K562 (cell line): ENCODE data around the gene ERVK3-1. TPM values are rescaled to one million over a fixed set of nuclear protein-coding genes. Genes with fewer than 3 reads are reported as not detected.

Experiments used
- ATAC-seq: fragments of 200-7000 bp; cut with Tn5 transposase; 3 replicates; pipeline ENCODE4 v1.9.1; 2020; ENCODE audit warnings: moderate library complexity
- BruUV-seq: library from RNA; stranded (reverse); fragments of 400-500 nt; replicated peaks from 2 replicates; lab custom pipeline; 2021; lab: Mats Ljungman, UMichigan
- CTCF ChIA-PET: fragments of 300-600 bp; formaldehyde crosslinking; extraction: SDS; loops from one replicate; lab custom pipeline; 2021; ENCODE audit warnings: low intra/inter-chr PET ratio; lab: Yijun Ruan, JAX
- POLR2A ChIA-PET: fragments of 300-600, 350-650 bp; sonication (Branson Sonifier 250); formaldehyde crosslinking; extraction: SDS; loops from one replicate; lab custom pipeline; 2021; ENCODE audit warnings: antibody characterized with exemption, inconsistent platforms; lab: Yijun Ruan, JAX
- DNase-seq, 4 experiments: peaks; one replicate each; pipeline versions ENCODE4 v3.0.0 to v3.0.0-alpha.2; 2011 to 2018; ENCODE audit warnings: low spot score in 3 of 4, mixed read lengths in 3 of 4; ENCODE audit errors: extremely low read depth in 1 of 4
- FAIRE-seq: peaks from 2 replicates; lab custom pipeline; 2011; peaks lifted over from hg19 to GRCh38; lab: Jason Lieb, UNC
- H2AFZ ChIP-seq: 2 replicates; pipeline ENCODE4 v1.6.0; 2011; ENCODE audit warnings: low read depth, low read length, control low read depth, inconsistent platforms
- H3K27ac ChIP-seq: fragments of 200-600 bp; 3 replicates; pipeline ENCODE4 v1.8.0; 2011; ENCODE audit warnings: low read depth, mild to moderate bottlenecking, control low read depth, inconsistent platforms, low read length, moderate library complexity, mixed read lengths; ENCODE audit errors: extremely low read depth
- H3K27me3 ChIP-seq, 2 experiments: fragments of 300-600 bp in 1 of 2; 2 replicates in 1 of 2; 3 replicates in 1 of 2; pipeline versions ENCODE4 v1.6.0 to v1.8.0; 2011; ENCODE audit warnings: inconsistent platforms in 2 of 2, low read length in 2 of 2, mild to moderate bottlenecking in 1 of 2, mixed read lengths in 1 of 2, moderate library complexity in 1 of 2; ENCODE audit not compliant: control insufficient read depth in 2 of 2, insufficient read depth in 2 of 2
- H3K36me3 ChIP-seq: fragments of 300-600 bp; 3 replicates; pipeline ENCODE4 v1.8.0; 2011; ENCODE audit warnings: mild to moderate bottlenecking, low read length, inconsistent platforms; ENCODE audit not compliant: control insufficient read depth, insufficient read depth
- H3K4me1 ChIP-seq, 2 experiments: fragments of 200-600 bp in 1 of 2; replicated peaks in 1 of 2; 2 replicates in 1 of 2; 3 replicates in 1 of 2; pipeline versions ENCODE4 v1.5.1 to v1.8.0; 2011; ENCODE audit warnings: inconsistent platforms in 2 of 2, low read length in 2 of 2, mild to moderate bottlenecking in 1 of 2, mixed read lengths in 1 of 2, moderate library complexity in 1 of 2; ENCODE audit not compliant: control insufficient read depth in 2 of 2, insufficient read depth in 2 of 2
- H3K4me2 ChIP-seq: 2 replicates; pipeline ENCODE4 v1.6.1; 2011; ENCODE audit warnings: low read length, control low read depth, inconsistent platforms, mixed read lengths; ENCODE audit not compliant: insufficient read depth
- H3K4me3 ChIP-seq: fragments of 200-600 bp; sonication (generic), shearing (Covaris generic); 2 replicates; pipeline ENCODE4 v1.5.1; 2016; ENCODE audit warnings: control low read depth, inconsistent platforms
- H3K79me2 ChIP-seq: fragments of 200-600 bp; 3 replicates; pipeline ENCODE4 v1.8.0; 2011; ENCODE audit warnings: low read length, inconsistent platforms; ENCODE audit not compliant: control insufficient read depth, insufficient read depth
- H3K9ac ChIP-seq, 2 experiments: 2 replicates each; pipeline versions ENCODE4 v1.6.0 to v1.6.1; 2011; ENCODE audit warnings: low read depth in 2 of 2, low read length in 2 of 2, control low read depth in 1 of 2, inconsistent platforms in 1 of 2, mild to moderate bottlenecking in 1 of 2, mixed read lengths in 1 of 2; ENCODE audit not compliant: insufficient read depth in 1 of 2
- H3K9me1 ChIP-seq: one replicate; pipeline ENCODE4 v1.6.0; 2011; ENCODE audit warnings: inconsistent platforms, mild to moderate bottlenecking, low read length, moderate library complexity; ENCODE audit not compliant: control insufficient read depth, insufficient read depth
- H3K9me3 ChIP-seq: replicated peaks from 2 replicates; pipeline ENCODE4 v1.5.1; 2011; ENCODE audit warnings: low read depth, low read length, inconsistent platforms; ENCODE audit not compliant: control insufficient read depth, insufficient read depth
- H4K20me1 ChIP-seq: replicated peaks from 2 replicates; pipeline ENCODE4 v1.6.1; 2011; ENCODE audit warnings: low read length, inconsistent platforms, mixed read lengths; ENCODE audit not compliant: control insufficient read depth, insufficient read depth
- FOXJ2 ChIP-seq: fragments of 200-800 bp; sonication (Bioruptor generic); IDR thresholded peaks from 2 replicates; pipeline ENCODE4 v1.6.1; 2016; ENCODE audit warnings: missing genetic modification characterization, missing compliant biosample characterization
- KAT8 ChIP-seq: fragments of 450-650 bp; IDR thresholded peaks from 2 replicates; pipeline ENCODE4 v1.6.1; 2016; ENCODE audit warnings: low read depth, mild to moderate bottlenecking
- POLR2AphosphoS2 ChIP-seq: IDR thresholded peaks from 2 replicates; pipeline ENCODE4 v1.6.1; 2012; ENCODE audit warnings: low read length, improper control_type of control experiment
- ZNF184 ChIP-seq: sonication (generic); formaldehyde crosslinking; IDR thresholded peaks from 2 replicates; pipeline ENCODE4 v1.5.0; 2020; ENCODE audit warnings: missing genetic modification reagents
- ZNF347 ChIP-seq: fragments of 450-650 bp; formaldehyde crosslinking; IDR thresholded peaks from 2 replicates; pipeline ENCODE4 v1.4.0; 2020; ENCODE audit warnings: low read depth, mild to moderate bottlenecking, moderate library complexity
- WGBS: fragments of 100-300 bp; shearing (Covaris generic); methylation state at CpG from one replicate; pipeline ENCODE4 v1.1.6; 2016; ENCODE audit warnings: low coverage, mixed read lengths; ENCODE audit not compliant: insufficient coverage; ENCODE audit errors: missing lambda C conversion rate; 5-methylcytosine and 5-hydroxymethylcytosine counted together
- in situ Hi-C: fragments of 300-500 bp; cut with MboI; formaldehyde crosslinking; loops from 4 replicates; pipeline ENCODE4 v1.15.0; 2018; ENCODE audit warnings: inconsistent platforms, mixed read lengths
- intact Hi-C: fragments of 100-400 bp; cut with micrococcal nuclease; formaldehyde crosslinking; loops from 2 replicates; pipeline ENCODE4 v1.14.2; 2022
- polyA plus RNA-seq, 8 experiments: library from polyadenylated mRNA; depleted of rRNA in 4 of 8; stranded (reverse) in 5 of 8; unstranded in 3 of 8; fragments of >200 nt; fragmentation: Nextera tagmentation in 2 of 8; fragmentation: Illumina TruSeq in 1 of 8; extraction: Ambion mirVana in 2 of 8; extraction: Trizol in 1 of 8; gene quantifications; 2 replicates each; pipeline versions ENCODE4 v1.2.1 to v1.2.3, GENCODE V29; 2011 to 2014; ENCODE audit warnings: inconsistent platforms in 1 of 8, missing spikeins in 1 of 8
- total RNA-seq, 7 experiments: library from RNA; depleted of rRNA in 6 of 7; stranded (reverse); fragments of >200 nt in 6 of 7; fragmentation: Illumina TruSeq in 2 of 7; extraction: Trizol in 2 of 7; gene quantifications; 2 replicates each; pipeline versions ENCODE4 v1.2.1 to v1.2.3, GENCODE V29; 2011 to 2021; ENCODE audit warnings: low replicate concordance in 1 of 7
- TF ChIP-seq, protein P1 (sequence below): fragments of 250-450 bp; sonication (Bioruptor Pico); IDR thresholded peaks from 2 replicates; pipeline ENCODE4 v1.5.0; 2022; ENCODE audit warnings: mild to moderate bottlenecking

Gene ERVK3-1
- total and polyA plus RNA-seq, 9 of the 15 experiments (the other 6 are each of a cell fraction or from before 2014, with no cell fraction given): 87.6 to 299 (median 119) TPM

DNA sequence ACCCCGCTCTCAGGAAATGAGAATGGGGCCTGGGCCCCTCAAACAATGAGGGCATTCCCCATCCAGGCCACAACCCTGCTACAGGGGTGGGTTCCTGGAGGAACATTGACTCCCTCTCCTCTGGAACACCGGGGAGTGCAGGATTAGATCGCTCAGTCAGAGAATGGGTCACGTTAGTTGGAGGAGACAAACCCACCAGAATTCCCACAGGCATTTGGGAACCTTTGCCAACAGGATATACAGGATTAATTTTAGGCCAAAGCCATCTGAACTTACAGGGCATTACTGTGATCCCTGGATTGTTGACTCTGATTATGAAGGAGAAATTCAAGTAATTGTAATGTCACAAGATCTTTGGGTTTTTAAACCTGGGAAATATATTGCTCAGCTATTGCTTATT lies 2.6 kb downstream of the ERVK3-1 start:
- no TSS peak for BruUV-seq
- 98% methylated on average over 4 of the region's 4 CpGs for WGBS
- Histone ChIP-seq H3K36me3 (peaks cover 61% of the 10 kb centered on the region), H3K4me1 (peaks cover 7 to 15% of the 10 kb centered on the region in 2 experiments; a peak in 4 of 5 replicates), H3K4me3 (no peak overlapping the region), H4K20me1 (no peaks in the 10 kb centered on the region), H3K9me1 (no peaks in the 10 kb centered on the region), H3K9me3 (peaks cover 7% of the 10 kb centered on the region), H3K9ac (no peak overlapping the region), H2AFZ (no peak overlapping the region), H3K79me2 (peaks cover 36% of the 10 kb centered on the region), H3K4me2 (no peak overlapping the region), H3K27me3 (no peaks in the 10 kb centered on the region), H3K27ac (no peak overlapping the region)
- DNase-seq: no peak
- no peak for ATAC-seq
- intact Hi-C loops (no loop called here), in situ Hi-C loops (no loop called here)
- CTCF ChIA-PET: no interaction called here
- no peak for TF ChIP-seq POLR2AphosphoS2
- TF ChIP-seq FOXJ2 (tag): no peak
- no peak for TF ChIP-seq KAT8
- TF ChIP-seq, protein P1, sequence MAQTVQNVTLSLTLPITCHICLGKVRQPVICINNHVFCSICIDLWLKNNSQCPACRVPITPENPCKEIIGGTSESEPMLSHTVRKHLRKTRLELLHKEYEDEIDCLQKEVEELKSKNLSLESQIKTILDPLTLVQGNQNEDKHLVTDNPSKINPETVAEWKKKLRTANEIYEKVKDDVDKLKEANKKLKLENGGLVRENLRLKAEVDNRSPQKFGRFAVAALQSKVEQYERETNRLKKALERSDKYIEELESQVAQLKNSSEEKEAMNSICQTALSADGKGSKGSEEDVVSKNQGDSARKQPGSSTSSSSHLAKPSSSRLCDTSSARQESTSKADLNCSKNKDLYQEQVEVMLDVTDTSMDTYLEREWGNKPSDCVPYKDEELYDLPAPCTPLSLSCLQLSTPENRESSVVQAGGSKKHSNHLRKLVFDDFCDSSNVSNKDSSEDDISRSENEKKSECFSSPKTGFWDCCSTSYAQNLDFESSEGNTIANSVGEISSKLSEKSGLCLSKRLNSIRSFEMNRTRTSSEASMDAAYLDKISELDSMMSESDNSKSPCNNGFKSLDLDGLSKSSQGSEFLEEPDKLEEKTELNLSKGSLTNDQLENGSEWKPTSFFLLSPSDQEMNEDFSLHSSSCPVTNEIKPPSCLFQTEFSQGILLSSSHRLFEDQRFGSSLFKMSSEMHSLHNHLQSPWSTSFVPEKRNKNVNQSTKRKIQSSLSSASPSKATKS: no peak
- TF ChIP-seq ZNF347: no peak
- no peak for TF ChIP-seq ZNF184 (CRISPR knock-in tag)
- FAIRE-seq: no peak
- POLR2A ChIA-PET: interaction anchor here (3.0 to 4.2 kb wide), 2 partner anchors 10 to 18 kb away, joined by 9 to 27 read pairs; partner anchors contain the start of gene ZSCAN22
